ENCODE results near the gene TOMM6. TPM values are rescaled to one million over a fixed set of nuclear protein-coding genes. Genes with fewer than 3 reads are reported as not detected.

Gene TOMM6
- total RNA-seq, 1 donor: 131 TPM

DNA sequence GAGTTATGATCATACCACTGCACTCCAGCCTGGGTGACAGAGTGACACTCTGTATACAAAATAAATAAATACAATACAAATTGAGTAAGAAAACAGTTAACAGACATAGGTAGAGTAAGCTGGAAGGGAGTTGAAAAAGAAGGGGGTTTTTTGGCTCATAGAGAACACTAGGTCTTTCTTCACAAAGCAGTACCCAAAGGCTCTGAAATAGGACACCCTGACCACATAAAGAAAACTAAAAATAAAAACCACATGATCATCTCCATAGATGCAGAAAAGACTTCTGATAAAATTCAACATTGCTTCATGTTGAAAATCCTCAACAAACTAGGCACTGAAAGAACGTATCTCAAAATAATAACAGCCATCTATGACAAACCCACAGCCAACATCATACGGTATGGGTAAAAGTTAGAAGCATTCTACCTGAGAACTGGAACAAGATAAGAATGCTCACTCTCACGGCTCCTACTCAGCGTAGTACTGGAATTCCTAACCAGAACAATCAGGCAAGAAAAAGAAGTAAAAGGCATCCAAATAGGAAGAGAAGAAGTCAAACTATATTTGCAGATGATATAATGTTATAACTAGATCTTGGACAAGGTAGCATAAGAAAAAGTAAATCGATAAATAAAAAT is 48.6 kb downstream of the TOMM6 start:
- no peak for TF ChIP-seq CTCF (IDR thresholded peaks at IDR 0.05; ENCODE audit: insufficient read depth, low read length)
- no peak overlapping the region for H3K4me3 ChIP-seq (ENCODE audit: low read depth, low read length)
- DNase-seq (ENCODE audit: low read depth): peak; percentile 4

- DNase-seq (ENCODE audit: low read depth): no peak
- no peak overlapping the region for H3K4me3 ChIP-seq (ENCODE audit: low read depth, low read length)
- no peak for TF ChIP-seq CTCF (IDR thresholded peaks at IDR 0.05; ENCODE audit: insufficient read depth, low read length)
Measured at GRCh38 chr6:41836660-41837052, 49.2 kb downstream of the TOMM6 start.

Small RNA genes within 50 kb of the gene (small RNA-seq; reads per million reads assigned to genes)
- not detected for gene AL365205.2
- gene AL365205.3: not detected
- gene RF00393: not detected

Other genes starting within 250 kb of the TOMM6 start
- gene FOXP4, start 241.3 kb upstream of the TOMM6 start, total RNA-seq (ENCODE audit: low replicate concordance): 0.41 and 2.9 TPM in 2 replicates
- gene MDFI, start 149.2 kb upstream of the TOMM6 start, total RNA-seq (ENCODE audit: low replicate concordance): 0.09 TPM in 1 of 2 replicates, not detected in the other
- gene TFEB, start 52.1 kb upstream of the TOMM6 start, total RNA-seq (ENCODE audit: low replicate concordance): 5.1 and 6.8 TPM in 2 replicates
- not detected in 2 replicates for gene PGC, start 40.3 kb upstream of the TOMM6 start, total RNA-seq (ENCODE audit: low replicate concordance)
- 1.4 and 2.7 TPM in 2 replicates for gene FRS3, start 7.8 kb upstream of the TOMM6 start, total RNA-seq (ENCODE audit: low replicate concordance)
- 0.45 and 6.3 TPM in 2 replicates for gene PRICKLE4, start 6.9 kb upstream of the TOMM6 start, total RNA-seq (ENCODE audit: low replicate concordance)
- gene USP49, start 107.7 kb downstream of the TOMM6 start, total RNA-seq (ENCODE audit: low replicate concordance): 2.7 and 11.2 TPM in 2 replicates
- 29.9 and 36.6 TPM in 2 replicates for gene MED20, start 133.4 kb downstream of the TOMM6 start, total RNA-seq (ENCODE audit: low replicate concordance)
- gene BYSL, start 133.8 kb downstream of the TOMM6 start, total RNA-seq (ENCODE audit: low replicate concordance): 4.2 and 14.2 TPM in 2 replicates
- gene CCND3, start 154.1 kb downstream of the TOMM6 start, total RNA-seq (ENCODE audit: low replicate concordance): 25.8 and 28.1 TPM in 2 replicates

Measured in fibroblast of the aortic adventitia (primary cell).